SK-N-SH (cell line): ENCODE results near the gene TP73. TPM values are rescaled to one million over a fixed set of nuclear protein-coding genes. Genes with fewer than 3 reads are reported as not detected.

Experiments
- CTCF ChIA-PET: fragments of 300-600, 350-600 bp; formaldehyde crosslinking; extraction: SDS; loops from one replicate; lab custom pipeline; 2021; lab: Yijun Ruan, JAX
- POLR2A ChIA-PET: fragments of 350-600 bp; sonication (Branson Sonifier 250); formaldehyde crosslinking; extraction: SDS; loops from one replicate; lab custom pipeline; 2020; ENCODE audit warnings: antibody characterized with exemption, inconsistent platforms; lab: Yijun Ruan, JAX
- DNase-seq: peaks from one replicate; pipeline ENCODE4 v3.0.0; 2012
- H2AFZ ChIP-seq: fragments of 200-600 bp; sonication (generic); 2 replicates; pipeline ENCODE4 v1.8.1; 2016; ENCODE audit warnings: antibody characterized with exemption, mild to moderate bottlenecking, low read depth
- H3F3A ChIP-seq: fragments of 200-600 bp; sonication (generic); replicated peaks from 2 replicates; pipeline ENCODE3; 2016; ENCODE audit warnings: antibody characterized with exemption, mild to moderate bottlenecking; ENCODE audit not compliant: insufficient read depth
- H3K27ac ChIP-seq, 2 experiments: fragments of 200-500 bp in 1 of 2; fragments of 200-600 bp in 1 of 2; sonication (Bioruptor generic) in 1 of 2; sonication (generic), shearing (Covaris generic) in 1 of 2; 2 replicates each; pipeline versions ENCODE4 v1.5.1 to v1.6.1; 2014 to 2016; ENCODE audit warnings: low read depth in 2 of 2, inconsistent platforms in 1 of 2, low read length in 1 of 2, mild to moderate bottlenecking in 1 of 2, mixed read lengths in 1 of 2
- H3K27me3 ChIP-seq: fragments of 200-600 bp; sonication (generic), shearing (Covaris generic); 2 replicates; pipeline ENCODE4 v1.6.1; 2016; ENCODE audit warnings: mixed run types; ENCODE audit not compliant: insufficient read depth
- H3K36me3 ChIP-seq, 2 experiments: fragments of 200-500 bp in 1 of 2; fragments of 200-600 bp in 1 of 2; sonication (Bioruptor generic) in 1 of 2; sonication (generic) in 1 of 2; replicated peaks in 1 of 2; 2 replicates each; pipeline versions ENCODE3 to v1.5.1; 2014 to 2016; ENCODE audit warnings: low read length in 1 of 2, mild to moderate bottlenecking in 1 of 2; ENCODE audit not compliant: insufficient read depth in 2 of 2, control insufficient read depth in 1 of 2
- H3K4me1 ChIP-seq, 2 experiments: fragments of 200-500 bp in 1 of 2; fragments of 200-600 bp in 1 of 2; sonication (Bioruptor generic) in 1 of 2; sonication (generic), shearing (Covaris generic) in 1 of 2; 2 replicates each; pipeline versions ENCODE4 v1.5.1 to v1.6.1; 2014 to 2016; ENCODE audit warnings: low read depth in 1 of 2, low read length in 1 of 2, mixed run types in 1 of 2; ENCODE audit not compliant: insufficient read depth in 2 of 2, control insufficient read depth in 1 of 2
- H3K4me2 ChIP-seq: fragments of 200-600 bp; sonication (generic), shearing (Covaris generic); 2 replicates; pipeline ENCODE4 v1.6.1; 2017; ENCODE audit warnings: mixed run types
- H3K4me3 ChIP-seq, 2 experiments: fragments of 200-500 bp in 1 of 2; fragments of 200-600 bp in 1 of 2; sonication (Bioruptor generic) in 1 of 2; sonication (generic), shearing (Covaris generic) in 1 of 2; 2 replicates each; pipeline versions ENCODE4 v1.5.1 to v1.8.1; 2014 to 2016; ENCODE audit warnings: low read depth in 2 of 2, inconsistent platforms in 1 of 2, low read length in 1 of 2, mild to moderate bottlenecking in 1 of 2, mixed read lengths in 1 of 2, moderate library complexity in 1 of 2
- H3K79me2 ChIP-seq: fragments of 200-600 bp; sonication (generic); 2 replicates; pipeline ENCODE4 v1.8.1; 2017; ENCODE audit warnings: mild to moderate bottlenecking; ENCODE audit not compliant: insufficient read depth
- H3K9ac ChIP-seq: fragments of 200-600 bp; sonication (generic); 2 replicates; pipeline ENCODE4 v1.6.1; 2017; ENCODE audit warnings: mixed run types
- H3K9me2 ChIP-seq: fragments of 200-600 bp; sonication (generic); 2 replicates; pipeline ENCODE4 v1.6.1; 2017; ENCODE audit warnings: mixed run types
- H3K9me3 ChIP-seq: fragments of 200-600 bp; sonication (generic); 2 replicates; pipeline ENCODE4 v1.6.1; 2017; ENCODE audit warnings: mixed run types, mild to moderate bottlenecking, moderate library complexity
- H4K20me1 ChIP-seq: fragments of 200-600 bp; sonication (generic); 2 replicates; pipeline ENCODE4 v1.6.1; 2017; ENCODE audit warnings: mild to moderate bottlenecking, mixed run types; ENCODE audit not compliant: insufficient read depth
- ELF1 ChIP-seq: IDR thresholded peaks from 2 replicates; pipeline ENCODE4 v1.4.0; 2012
- EZH2phosphoT487 ChIP-seq: fragments of 200-600 bp; sonication (generic); IDR thresholded peaks from 2 replicates; pipeline ENCODE4 v1.6.1; 2017; ENCODE audit warnings: low read depth, mixed run types, mild to moderate bottlenecking, antibody characterized with exemption, moderate library complexity, borderline replicate concordance
- FOSL2 ChIP-seq: IDR thresholded peaks from 2 replicates; pipeline ENCODE4 v1.4.0; 2012; ENCODE audit warnings: low read depth, mild to moderate bottlenecking, moderate library complexity, borderline replicate concordance
- FOXM1 ChIP-seq: IDR thresholded peaks from 2 replicates; pipeline ENCODE4 v1.4.0; 2012; ENCODE audit warnings: low read depth, mild to moderate bottlenecking
- MXI1 ChIP-seq: IDR thresholded peaks from 2 replicates; pipeline ENCODE4 v1.6.1; 2012; ENCODE audit warnings: mild to moderate bottlenecking, low read depth, low read length, improper control_type of control experiment
- PBX3 ChIP-seq: IDR thresholded peaks from 2 replicates; pipeline ENCODE4; 2012
- TEAD4 ChIP-seq: IDR thresholded peaks from 2 replicates; pipeline ENCODE4 v1.4.0; 2012; ENCODE audit warnings: mild to moderate bottlenecking, borderline replicate concordance; ENCODE audit not compliant: insufficient read depth
- YY1 ChIP-seq: IDR thresholded peaks from 2 replicates; pipeline ENCODE4 v1.4.0; 2012; ENCODE audit warnings: low read depth, mild to moderate bottlenecking
- WGBS: methylation state at CpG from one replicate; pipeline ENCODE4 v1.1.6; 2017; ENCODE audit warnings: low lambda C conversion rate; 5-methylcytosine and 5-hydroxymethylcytosine counted together
- polyA plus RNA-seq, 3 experiments: library from polyadenylated mRNA; depleted of rRNA; stranded (reverse); fragments of >200 nt; gene quantifications; 2 replicates each; pipeline ENCODE4 v1.2.3, GENCODE V29; 2012
- TF ChIP-seq, protein P1 (sequence below): fragments of 150-350 bp; IDR thresholded peaks from 2 replicates; pipeline ENCODE4 v1.6.1; 2017; ENCODE audit warnings: antibody characterized with exemption, low read length, low read depth, borderline replicate concordance
- TF ChIP-seq, protein P2 (sequence below): IDR thresholded peaks from 2 replicates; pipeline ENCODE4 v1.4.0; 2012; ENCODE audit warnings: low read depth
- TF ChIP-seq, protein P3 (sequence below): IDR thresholded peaks from 2 replicates; pipeline ENCODE4 v1.4.0; 2012; ENCODE audit warnings: low read depth, borderline replicate concordance

Gene TP73
- polyA plus RNA-seq, 1 of the 3 experiments (the other 2 are of a cell fraction): 0.64 TPM

GRCh38 chr1:3772027-3772714 lies 119.9 kb downstream of the TP73 start:
- H3K27me3 ChIP-seq: no peaks in the 10 kb centered on the region
- peak overlapping the region; percentile 81; the same call in 1 of the 2 replicates for H3K4me2 ChIP-seq
- H3K9ac ChIP-seq: peak overlapping the region; percentile 54; the same call in 1 of the 2 replicates
- ChIA-PET CTCF (interaction anchor here (0.8 kb wide), 1 partner anchor 48 kb away, joined by 4 read pairs; no protein-coding TSS in a partner anchor), POLR2A (no interaction called here)
- WGBS: 10% methylated on average over 14 of the region's 61 CpGs
- no peaks in the 10 kb centered on the region for H3K79me2 ChIP-seq
- DNase-seq: peak; percentile 100
- H3K36me3 ChIP-seq: no peaks in the 10 kb centered on the region
- peak overlapping the region; percentile 61 to 68 for H3K4me3 ChIP-seq
- no peaks in the 10 kb centered on the region for H3K9me3 ChIP-seq
- H4K20me1 ChIP-seq: no peaks in the 10 kb centered on the region
- no peak overlapping the region for H2AFZ ChIP-seq
- H3K27ac ChIP-seq: peak overlapping the region in 1 of 2 experiments; percentile 78; a peak in 1 of 4 replicates
- H3K4me1 ChIP-seq: peaks cover 0 to 50% of the 10 kb centered on the region in 2 experiments; a peak in 1 of 4 replicates
- TF ChIP-seq, protein P1, sequence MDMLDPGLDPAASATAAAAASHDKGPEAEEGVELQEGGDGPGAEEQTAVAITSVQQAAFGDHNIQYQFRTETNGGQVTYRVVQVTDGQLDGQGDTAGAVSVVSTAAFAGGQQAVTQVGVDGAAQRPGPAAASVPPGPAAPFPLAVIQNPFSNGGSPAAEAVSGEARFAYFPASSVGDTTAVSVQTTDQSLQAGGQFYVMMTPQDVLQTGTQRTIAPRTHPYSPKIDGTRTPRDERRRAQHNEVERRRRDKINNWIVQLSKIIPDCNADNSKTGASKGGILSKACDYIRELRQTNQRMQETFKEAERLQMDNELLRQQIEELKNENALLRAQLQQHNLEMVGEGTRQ: no peak
- TF ChIP-seq EZH2phosphoT487: no peak
- TF ChIP-seq YY1: no peak
- no peak for TF ChIP-seq PBX3
- TF ChIP-seq TEAD4: no peak
- TF ChIP-seq, protein P2, sequence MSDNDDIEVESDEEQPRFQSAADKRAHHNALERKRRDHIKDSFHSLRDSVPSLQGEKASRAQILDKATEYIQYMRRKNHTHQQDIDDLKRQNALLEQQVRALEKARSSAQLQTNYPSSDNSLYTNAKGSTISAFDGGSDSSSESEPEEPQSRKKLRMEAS: 0 out of 2 replicates have a peak, but pooled peaks have one; percentile 47
- TF ChIP-seq MXI1: peak; percentile 74
- TF ChIP-seq, protein P3, sequence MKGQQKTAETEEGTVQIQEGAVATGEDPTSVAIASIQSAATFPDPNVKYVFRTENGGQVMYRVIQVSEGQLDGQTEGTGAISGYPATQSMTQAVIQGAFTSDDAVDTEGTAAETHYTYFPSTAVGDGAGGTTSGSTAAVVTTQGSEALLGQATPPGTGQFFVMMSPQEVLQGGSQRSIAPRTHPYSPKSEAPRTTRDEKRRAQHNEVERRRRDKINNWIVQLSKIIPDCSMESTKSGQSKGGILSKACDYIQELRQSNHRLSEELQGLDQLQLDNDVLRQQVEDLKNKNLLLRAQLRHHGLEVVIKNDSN: 0 out of 2 replicates have a peak, but pooled peaks have one; percentile 28
- TF ChIP-seq FOXM1: no peak
- TF ChIP-seq ELF1: no peak
- TF ChIP-seq FOSL2: no peak
- TF ChIP-seq, all 33 proteins: peak for 3
- Histone ChIP-seq H3F3A (peaks cover 5% of the 10 kb centered on the region), H3K9me2 (no peaks in the 10 kb centered on the region)
